GM20000 (cell line): ENCODE results near the gene ROBO2.

ENCODE experiments used
- DNase-seq: peaks from one replicate; pipeline ENCODE4 v3.0.0; 2012; ENCODE audit warnings: low spot score
- TF ChIP-seq, protein P1 (sequence below): IDR thresholded peaks from 2 replicates; pipeline ENCODE4 v1.5.1; 2012; ENCODE audit warnings: mild to moderate bottlenecking, control low read depth; ENCODE audit errors: extremely low read depth, missing control alignments

Gene ROBO2

DNA sequence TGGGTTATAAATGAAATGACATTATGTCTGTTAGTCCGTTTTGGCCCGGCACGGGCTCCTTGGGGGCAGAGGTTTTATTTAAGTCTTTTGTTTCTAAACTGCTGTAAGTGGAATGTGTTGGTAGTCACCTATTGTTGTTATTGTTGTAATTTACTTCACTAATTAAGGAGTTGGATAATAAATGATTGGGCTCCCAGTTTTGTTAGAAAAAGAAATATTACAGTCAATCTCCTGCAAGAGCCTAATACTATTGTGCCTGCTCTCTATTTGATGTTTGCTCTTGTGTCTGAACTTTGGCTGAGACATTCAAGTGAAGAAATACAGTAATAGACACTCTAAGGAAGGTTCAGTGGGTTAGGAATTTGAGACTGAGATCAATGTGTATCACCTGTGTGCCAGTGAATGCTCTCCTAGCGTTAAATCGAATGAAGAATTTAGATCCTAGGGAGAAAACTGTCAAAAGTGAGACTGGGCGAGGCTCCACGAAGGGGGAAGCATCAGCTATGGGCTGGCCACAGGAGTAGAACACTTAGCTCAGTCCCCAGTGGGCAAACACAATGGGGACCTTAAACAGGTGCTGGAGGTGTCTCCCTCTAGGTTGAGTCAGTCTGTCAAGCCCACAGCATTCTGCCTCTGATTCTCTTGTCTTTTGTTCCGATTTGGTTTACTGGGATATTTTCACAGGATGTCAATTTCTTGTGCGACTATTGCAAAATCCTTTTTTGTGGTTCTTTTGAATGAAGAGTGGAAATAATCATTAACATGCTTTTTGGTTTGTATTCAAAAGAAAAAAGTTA lies 1.2 kb downstream of the ROBO2 start:
- TF ChIP-seq, protein P1, sequence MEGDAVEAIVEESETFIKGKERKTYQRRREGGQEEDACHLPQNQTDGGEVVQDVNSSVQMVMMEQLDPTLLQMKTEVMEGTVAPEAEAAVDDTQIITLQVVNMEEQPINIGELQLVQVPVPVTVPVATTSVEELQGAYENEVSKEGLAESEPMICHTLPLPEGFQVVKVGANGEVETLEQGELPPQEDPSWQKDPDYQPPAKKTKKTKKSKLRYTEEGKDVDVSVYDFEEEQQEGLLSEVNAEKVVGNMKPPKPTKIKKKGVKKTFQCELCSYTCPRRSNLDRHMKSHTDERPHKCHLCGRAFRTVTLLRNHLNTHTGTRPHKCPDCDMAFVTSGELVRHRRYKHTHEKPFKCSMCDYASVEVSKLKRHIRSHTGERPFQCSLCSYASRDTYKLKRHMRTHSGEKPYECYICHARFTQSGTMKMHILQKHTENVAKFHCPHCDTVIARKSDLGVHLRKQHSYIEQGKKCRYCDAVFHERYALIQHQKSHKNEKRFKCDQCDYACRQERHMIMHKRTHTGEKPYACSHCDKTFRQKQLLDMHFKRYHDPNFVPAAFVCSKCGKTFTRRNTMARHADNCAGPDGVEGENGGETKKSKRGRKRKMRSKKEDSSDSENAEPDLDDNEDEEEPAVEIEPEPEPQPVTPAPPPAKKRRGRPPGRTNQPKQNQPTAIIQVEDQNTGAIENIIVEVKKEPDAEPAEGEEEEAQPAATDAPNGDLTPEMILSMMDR: no peak
- DNase-seq: no peak

DNA sequence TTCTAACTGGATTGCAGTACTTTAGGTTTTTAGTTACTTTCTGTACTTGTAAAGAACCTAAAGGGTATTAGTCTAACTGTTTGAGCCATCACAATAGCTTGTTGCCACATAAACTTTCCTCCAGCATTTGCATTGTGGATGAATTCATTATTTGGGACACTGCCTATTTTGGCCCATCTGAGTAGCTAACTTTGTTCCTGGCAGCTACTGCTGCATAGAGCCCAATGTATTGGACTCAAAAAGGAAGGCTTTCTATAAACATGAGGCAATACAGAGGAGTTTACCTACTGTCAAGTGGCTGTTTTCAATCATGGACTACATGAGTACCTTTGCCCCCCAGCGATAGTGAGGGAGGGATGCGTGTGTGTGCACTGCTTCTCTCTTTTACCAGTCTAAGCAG lies 1.9 kb downstream of the ROBO2 start:
- no peak for DNase-seq
- TF ChIP-seq, protein P1: no peak

DNA sequence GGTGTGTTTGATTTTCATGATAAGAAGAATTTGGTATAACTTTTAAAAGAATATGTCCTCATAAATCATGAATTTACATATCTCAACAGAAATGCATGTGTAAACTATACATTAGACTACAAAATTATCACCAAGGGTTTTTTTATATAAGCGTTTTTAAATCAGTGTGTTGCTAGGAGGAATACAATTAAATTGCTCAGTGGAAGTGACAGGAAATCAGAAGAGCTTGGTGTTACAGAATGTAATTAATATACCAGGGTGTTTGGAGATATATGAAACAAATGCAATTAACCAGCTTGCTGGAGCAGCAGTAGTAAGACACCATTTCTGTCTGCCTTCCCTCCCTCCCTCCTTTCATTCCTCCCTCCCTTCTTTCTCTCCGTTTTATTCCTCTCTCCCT lies 2.4 kb downstream of the ROBO2 start:
- TF ChIP-seq, protein P1: no peak
- DNase-seq: no peak

DNA sequence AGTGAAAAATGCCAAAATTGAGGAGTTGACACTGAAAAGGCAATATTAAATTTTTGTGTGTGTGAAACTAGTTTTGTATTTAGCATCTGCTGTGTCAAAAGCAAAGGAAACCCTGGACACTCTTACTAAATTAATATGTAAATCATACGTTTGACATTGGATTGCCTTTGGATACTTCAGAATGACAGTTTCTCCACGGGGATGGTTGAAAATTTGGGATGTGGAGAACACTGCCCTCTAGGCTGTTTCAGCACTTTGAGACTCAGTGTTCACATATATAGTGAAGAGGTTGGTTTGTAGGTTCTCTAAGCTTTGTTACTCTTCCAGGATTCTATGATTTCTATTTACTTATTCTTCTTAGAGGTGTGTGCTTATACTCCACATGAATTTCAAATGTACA lies 3.0 kb downstream of the ROBO2 start:
- TF ChIP-seq, protein P1: no peak
- no peak for DNase-seq

DNA sequence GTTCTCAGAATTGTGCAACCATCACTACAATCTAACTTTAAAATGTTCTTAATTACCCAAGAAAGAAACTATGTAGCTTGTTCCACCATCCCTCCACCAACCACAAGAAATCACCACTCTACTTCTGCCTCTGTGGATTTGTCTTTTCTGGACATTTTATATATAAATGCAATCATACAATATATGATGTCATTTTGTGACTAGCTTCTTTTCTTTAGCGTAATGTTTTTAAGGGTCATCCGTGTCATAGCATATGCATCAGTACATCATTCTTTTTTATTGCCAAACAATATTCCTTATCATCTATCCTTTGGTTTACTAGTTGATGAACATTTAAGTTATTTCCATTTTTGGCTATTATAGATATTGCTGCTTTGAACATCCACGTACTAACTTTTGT lies 5.8 kb downstream of the ROBO2 start:
- TF ChIP-seq, protein P1: no peak
- DNase-seq: no peak

DNA sequence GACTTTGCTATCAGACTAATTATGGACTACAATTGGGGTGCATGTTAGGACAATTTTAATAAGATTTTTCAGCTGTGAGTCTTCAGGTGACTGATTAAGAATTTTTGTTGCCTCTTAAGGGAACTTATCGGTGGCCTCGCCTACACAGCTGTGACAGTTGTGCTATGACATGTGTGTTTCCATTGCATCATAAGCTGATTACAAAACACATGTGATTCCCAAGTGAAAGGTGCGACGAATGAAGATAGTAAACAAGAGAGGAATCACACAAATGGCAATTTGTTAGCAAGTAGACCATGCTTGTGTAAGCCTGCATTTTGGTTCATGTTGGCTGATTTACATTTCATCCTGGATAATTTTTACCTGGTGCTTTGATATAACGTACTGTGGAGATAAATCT lies 8.3 kb downstream of the ROBO2 start:
- no peak for DNase-seq
- TF ChIP-seq, protein P1: no peak

DNA sequence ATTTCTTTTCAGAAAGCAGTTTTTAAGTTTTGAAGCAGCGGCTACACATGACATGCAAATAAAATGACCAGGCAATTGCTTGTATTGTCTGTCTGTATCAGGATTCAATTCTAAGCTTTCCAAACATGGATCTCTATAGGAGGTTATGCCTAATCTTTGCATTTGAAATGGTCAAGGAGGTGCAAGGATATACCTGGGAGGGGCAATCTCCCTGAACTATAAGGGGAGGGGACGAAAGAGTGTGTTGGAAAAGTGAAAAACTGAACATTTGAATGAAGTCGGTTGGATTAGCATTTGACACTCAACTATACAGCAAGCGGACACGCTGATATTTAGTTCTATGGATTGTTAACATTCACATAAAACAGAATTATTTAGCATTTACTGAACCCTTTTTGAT lies 11.7 kb downstream of the ROBO2 start:
- DNase-seq: no peak
- TF ChIP-seq, protein P1: no peak
